Muscle of leg (tissue), 11 donors: ENCODE data around the gene FMC1. TPM values are rescaled to one million over a fixed set of nuclear protein-coding genes. Genes with fewer than 3 reads are reported as not detected.

Experiments
- DNase-seq: peaks from one replicate; pipeline ENCODE4 v3.0.0; 2013
- H3K27ac ChIP-seq: one replicate; pipeline ENCODE4 v1.5.1; 2013; ENCODE audit warnings: mild to moderate bottlenecking, low read length, control low read depth
- H3K27me3 ChIP-seq: one replicate; pipeline ENCODE4 v1.6.1; 2013; ENCODE audit warnings: low read length; ENCODE audit not compliant: control insufficient read depth, insufficient read depth
- H3K36me3 ChIP-seq: one replicate; pipeline ENCODE4 v1.6.1; 2013; ENCODE audit warnings: low read length; ENCODE audit not compliant: control insufficient read depth, insufficient read depth
- H3K4me1 ChIP-seq: one replicate; pipeline ENCODE4 v1.6.1; 2013; ENCODE audit warnings: low read length; ENCODE audit not compliant: control insufficient read depth, insufficient read depth
- H3K4me3 ChIP-seq: one replicate; pipeline ENCODE4 v1.5.1; 2013; ENCODE audit warnings: low read length, control low read depth
- H3K9me3 ChIP-seq: replicated peaks from 2 replicates; pipeline ENCODE4 v1.6.1; 2013; ENCODE audit warnings: low read depth, low read length; ENCODE audit not compliant: control insufficient read depth
- WGBS: methylation state at CpG from one replicate; pipeline ENCODE4 v1.1.5; 2013; ENCODE audit warnings: missing lambda C conversion rate; ENCODE audit not compliant: insufficient coverage; 5-methylcytosine and 5-hydroxymethylcytosine counted together
- polyA plus RNA-seq, 8 donors: library from polyadenylated mRNA; unstranded; fragments of 120-200 nt; gene quantifications; one replicate each; pipeline versions ENCODE4 v1.2.1 to v1.2.3, GENCODE V29; 2013; ENCODE audit warnings: inconsistent platforms in 1 of 8, low replicate concordance in 1 of 8; ENCODE audit not compliant: insufficient read length in 8 of 8, insufficient read depth in 1 of 8
- total RNA-seq: library from RNA; stranded (reverse); fragments of 120-200 nt; gene quantifications from one replicate; pipeline ENCODE4 v1.2.4, GENCODE V29; 2013

Gene FMC1
- total and polyA plus RNA-seq, 9 donors, result 13.5 to 22.7 (median 17.8) TPM

- no peak overlapping the region for H3K4me3 ChIP-seq
- no peaks in the 10 kb centered on the region for H3K27me3 ChIP-seq
- no peak overlapping the region for H3K27ac ChIP-seq
- peaks cover 15% of the 10 kb centered on the region for H3K36me3 ChIP-seq
- no peaks in the 10 kb centered on the region for H3K9me3 ChIP-seq
- WGBS, result 83% methylated on average over 1 of the region's 1 CpG
- H3K4me1 ChIP-seq, result no peaks in the 10 kb centered on the region
- no peak for DNase-seq
These were observed 52.6 kb downstream of the FMC1 start for GRCh38 chr7:139393621-139394211.

- Histone ChIP-seq H3K27me3 (no peaks in the 10 kb centered on the region), H3K4me1 (no peaks in the 10 kb centered on the region), H3K27ac (no peak overlapping the region), H3K4me3 (no peak overlapping the region), H3K36me3 (peaks cover 15% of the 10 kb centered on the region), H3K9me3 (no peaks in the 10 kb centered on the region)
- WGBS, result 94% methylated on average over 2 of the region's 3 CpGs
- no peak for DNase-seq
These were observed 53.4 kb downstream of the FMC1 start for GRCh38 chr7:139394540-139394939.

Other genes starting within 250 kb of the FMC1 start
- 12.2 TPM for gene ZC3HAV1, start 231.6 kb upstream of the FMC1 start, total RNA-seq
- 10 to 100 TPM in 4 of 8 donors, 1 to 10 TPM in 4; 8.0 to 15.4 (median 10.2) TPM for gene ZC3HAV1, start 231.6 kb upstream of the FMC1 start, polyA plus RNA-seq
- gene UBN2, start 110.1 kb upstream of the FMC1 start, total RNA-seq, result 9.3 TPM
- 10 to 100 TPM in 2 of 8 donors, 1 to 10 TPM in 6; 5.7 to 11.8 (median 7.5) TPM for gene UBN2, start 110.1 kb upstream of the FMC1 start, polyA plus RNA-seq
- 28.5 TPM for gene LUC7L2, start 18.6 kb downstream of the FMC1 start, total RNA-seq
- 10 to 100 TPM; 54.5 to 80.4 (median 62.4) TPM for gene LUC7L2, start 18.6 kb downstream of the FMC1 start, polyA plus RNA-seq
- 0.04 TPM for gene KLRG2, start 142.3 kb downstream of the FMC1 start, total RNA-seq
- gene KLRG2, start 142.3 kb downstream of the FMC1 start, polyA plus RNA-seq, result 1 to 10 TPM in 1 of 8 donors, under 1 TPM in 1, not detected in 6; 0.11 to 1.0 TPM
- 1.3 TPM for gene CLEC2L, start 182.3 kb downstream of the FMC1 start, total RNA-seq
- gene CLEC2L, start 182.3 kb downstream of the FMC1 start, polyA plus RNA-seq, result 1 to 10 TPM in 6 of 8 donors, under 1 TPM in 2; 0.85 to 2.1 (median 1.3) TPM